ENCODE data around the gene CEND1.
A peak's percentile ranks its signal among the peaks of the same experiment; 100 is the strongest.

CEND1 gene

DNA sequence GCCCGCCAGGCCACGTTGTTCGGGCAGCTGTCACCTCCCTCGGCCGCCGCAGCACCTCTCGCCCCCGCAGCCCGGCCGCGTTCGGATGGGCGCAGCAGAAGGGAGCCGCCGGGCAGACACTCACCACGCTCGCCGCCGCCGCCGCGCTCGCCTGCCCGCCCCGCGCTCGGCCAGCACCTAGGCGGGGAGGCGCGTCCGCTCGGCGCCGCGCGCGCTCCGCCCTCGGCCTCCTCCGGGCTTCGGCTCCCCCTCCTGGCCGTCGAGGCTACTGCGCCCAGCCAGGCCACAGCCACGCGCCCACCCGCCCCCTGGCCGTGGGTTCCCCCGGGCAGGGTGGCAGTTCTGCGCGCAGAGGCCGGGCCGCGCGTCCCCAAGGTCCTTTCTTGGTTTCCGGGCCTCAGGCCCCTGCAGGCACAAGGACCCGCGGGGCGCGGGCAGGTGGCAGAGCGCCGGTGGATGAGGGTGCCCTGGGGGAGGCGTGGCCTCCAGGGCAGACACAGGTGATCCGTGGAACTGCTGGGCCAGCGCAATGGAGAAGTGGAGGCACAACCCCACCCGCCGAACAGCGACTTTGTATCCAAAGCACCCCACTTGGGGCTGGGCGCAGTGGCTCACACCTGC, 8.3 kb upstream of the CEND1 start, which contains the start of gene SLC25A22:
Gene SLC25A22, minus strand, starts transcription at position 189 of the 621 bp plus-strand sequence. CDS start 3,275 bp downstream, outside the sequence.
- FAIRE-seq (peak; percentile 70), DNase-seq (ENCODE audit: extremely low spot score, insufficient read length, low read depth) (peak; percentile 78)

- FAIRE-seq (peak; percentile 90), DNase-seq (ENCODE audit: extremely low spot score, insufficient read length, low read depth) (peak; percentile 65)
Measured at GRCh38 chr11:797296-798092, 7.6 kb upstream of the CEND1 start.

DNA sequence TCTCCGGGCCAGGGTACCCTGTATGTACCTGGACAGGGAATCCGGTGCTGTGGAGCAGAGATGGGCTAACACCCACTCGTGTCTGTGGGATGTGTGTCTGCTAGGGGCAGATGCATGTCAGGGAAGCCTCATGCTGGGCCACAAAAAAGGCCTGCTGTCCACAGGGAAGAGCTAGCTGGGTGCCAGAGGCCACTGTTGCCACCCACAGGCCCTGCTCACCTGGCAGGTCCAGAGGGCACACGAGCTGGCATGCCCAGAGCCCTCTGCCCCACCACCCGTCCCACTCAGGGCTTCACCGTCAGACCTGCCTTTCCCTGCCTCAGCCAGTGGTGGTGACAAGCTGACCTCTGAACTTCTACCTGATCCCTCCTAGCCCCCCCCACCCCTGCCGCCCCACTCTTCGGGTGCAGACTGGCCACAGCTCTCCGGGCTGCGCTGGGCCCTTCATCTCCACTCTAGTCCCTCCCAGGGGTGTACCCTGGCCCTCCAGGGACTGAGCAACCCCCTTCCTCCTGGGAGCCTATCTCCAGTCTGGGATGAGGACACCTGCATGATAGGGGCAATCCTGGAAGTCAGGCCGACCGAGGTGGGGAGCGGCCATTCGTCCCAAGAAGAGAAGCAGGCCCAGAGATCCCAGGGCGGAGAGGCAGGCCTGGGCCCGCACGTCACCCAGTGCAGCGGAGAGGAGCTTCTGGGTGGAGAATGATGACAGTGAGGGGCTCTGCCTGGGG, 6.8 kb upstream of the CEND1 start:
- DNase-seq (ENCODE audit: extremely low spot score, insufficient read length, low read depth) (no peak), FAIRE-seq (no peak)

DNA sequence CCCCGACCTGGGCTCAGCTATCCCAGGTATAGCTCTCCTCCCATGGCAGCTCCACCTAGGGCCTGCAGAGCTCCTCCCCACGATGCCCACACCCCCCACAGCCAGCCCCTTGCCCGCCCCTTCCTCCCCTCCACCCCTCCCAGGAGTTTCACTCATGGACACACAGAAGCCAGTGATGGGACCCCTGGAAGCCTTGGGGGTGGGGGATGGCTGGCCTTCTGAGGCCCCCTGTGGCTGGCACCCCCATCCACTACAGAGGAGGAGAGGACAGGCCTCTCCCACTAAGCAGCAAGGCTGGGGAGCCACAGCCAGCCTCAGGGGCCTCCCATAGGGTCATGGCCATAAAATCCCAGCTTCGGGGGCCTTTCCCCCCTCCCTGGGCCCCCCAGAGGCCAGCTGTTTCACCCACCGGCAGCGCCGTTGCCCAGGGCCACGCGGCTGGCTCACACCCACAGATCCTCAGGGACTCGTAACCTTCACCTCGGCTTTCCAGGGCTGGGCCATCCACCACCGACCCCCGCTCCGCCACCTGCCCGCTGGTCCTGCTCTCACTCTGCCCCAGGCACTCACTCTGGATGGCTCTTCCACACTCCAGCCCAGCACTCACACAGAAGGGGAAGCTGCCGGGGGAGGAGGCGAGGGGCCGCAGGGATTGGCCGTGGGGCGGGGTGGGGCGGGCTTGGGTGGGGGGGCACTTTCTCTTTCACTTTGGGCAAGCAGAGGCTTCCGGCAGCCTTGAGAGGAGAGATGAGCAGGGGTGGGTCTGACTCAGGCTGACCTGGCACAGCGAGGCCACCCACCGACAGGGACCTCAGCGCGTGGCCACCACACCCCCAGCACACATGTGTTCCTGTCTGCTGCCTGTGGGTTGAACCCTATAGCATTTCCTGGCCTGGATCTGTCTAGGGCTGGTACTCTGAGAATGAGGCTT, 6.0 kb upstream of the CEND1 start:
- peak; percentile 85 for DNase-seq (ENCODE audit: extremely low spot score, insufficient read length, low read depth)
- FAIRE-seq = peak; percentile 61

DNA sequence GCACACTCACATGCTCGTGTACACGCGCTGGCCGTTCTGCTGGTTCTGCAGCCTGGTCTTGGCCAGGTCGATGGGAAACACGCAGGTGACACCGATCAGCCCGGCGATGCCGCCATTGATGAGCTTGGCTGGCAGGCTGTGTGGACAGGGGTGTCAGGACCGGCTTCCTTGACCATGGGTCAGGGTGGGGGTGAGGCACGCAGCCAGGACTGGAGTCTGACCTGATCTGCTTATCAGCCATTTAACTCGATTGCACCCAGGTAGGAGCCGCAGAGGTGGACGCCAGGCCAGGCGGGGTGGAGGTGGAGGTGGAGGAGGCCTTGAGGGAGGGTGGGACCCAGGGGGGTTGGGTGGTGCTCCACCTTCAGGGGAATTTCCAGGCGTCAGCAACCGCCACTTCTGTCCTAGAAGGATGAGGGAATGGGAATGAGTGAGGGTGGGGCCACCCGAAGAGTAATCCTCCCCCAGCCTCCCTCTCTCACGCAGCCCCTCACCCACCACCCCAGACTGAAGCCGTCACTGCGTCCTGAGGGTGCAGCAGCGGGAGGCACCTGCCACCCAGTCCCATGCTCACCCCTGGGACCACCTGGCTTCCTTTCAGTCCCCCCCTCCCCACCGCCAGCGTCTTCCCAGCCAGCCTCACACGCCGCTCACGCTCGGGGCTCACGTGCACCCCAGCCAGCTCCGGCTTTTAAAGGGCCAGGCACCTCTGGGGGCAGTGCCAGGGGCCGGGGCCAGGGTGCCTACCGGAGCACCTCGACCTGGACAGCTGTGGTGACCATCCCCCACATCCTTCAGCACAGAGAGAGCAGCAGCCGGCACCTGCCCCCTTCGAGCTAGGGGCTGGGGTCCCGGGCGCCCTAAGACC, 5.1 kb upstream of the CEND1 start:
- no peak for DNase-seq (ENCODE audit: extremely low spot score, insufficient read length, low read depth)
- no peak for FAIRE-seq

- DNase-seq (ENCODE audit: extremely low spot score, insufficient read length, low read depth) = no peak
- FAIRE-seq = no peak
Measured at GRCh38 chr11:794013-794765, 4.3 kb upstream of the CEND1 start.

GRCh38 chr11:793556-793955, 3.7 kb upstream of the CEND1 start:
- DNase-seq (ENCODE audit: extremely low spot score, insufficient read length, low read depth) (no peak), FAIRE-seq (no peak)

- DNase-seq (ENCODE audit: extremely low spot score, insufficient read length, low read depth) = no peak
- FAIRE-seq = no peak
Measured at GRCh38 chr11:792873-793272, 3.0 kb upstream of the CEND1 start.

GRCh38 chr11:792535-792821, 2.6 kb upstream of the CEND1 start:
- no peak for DNase-seq (ENCODE audit: extremely low spot score, insufficient read length, low read depth)
- FAIRE-seq = no peak

DNA sequence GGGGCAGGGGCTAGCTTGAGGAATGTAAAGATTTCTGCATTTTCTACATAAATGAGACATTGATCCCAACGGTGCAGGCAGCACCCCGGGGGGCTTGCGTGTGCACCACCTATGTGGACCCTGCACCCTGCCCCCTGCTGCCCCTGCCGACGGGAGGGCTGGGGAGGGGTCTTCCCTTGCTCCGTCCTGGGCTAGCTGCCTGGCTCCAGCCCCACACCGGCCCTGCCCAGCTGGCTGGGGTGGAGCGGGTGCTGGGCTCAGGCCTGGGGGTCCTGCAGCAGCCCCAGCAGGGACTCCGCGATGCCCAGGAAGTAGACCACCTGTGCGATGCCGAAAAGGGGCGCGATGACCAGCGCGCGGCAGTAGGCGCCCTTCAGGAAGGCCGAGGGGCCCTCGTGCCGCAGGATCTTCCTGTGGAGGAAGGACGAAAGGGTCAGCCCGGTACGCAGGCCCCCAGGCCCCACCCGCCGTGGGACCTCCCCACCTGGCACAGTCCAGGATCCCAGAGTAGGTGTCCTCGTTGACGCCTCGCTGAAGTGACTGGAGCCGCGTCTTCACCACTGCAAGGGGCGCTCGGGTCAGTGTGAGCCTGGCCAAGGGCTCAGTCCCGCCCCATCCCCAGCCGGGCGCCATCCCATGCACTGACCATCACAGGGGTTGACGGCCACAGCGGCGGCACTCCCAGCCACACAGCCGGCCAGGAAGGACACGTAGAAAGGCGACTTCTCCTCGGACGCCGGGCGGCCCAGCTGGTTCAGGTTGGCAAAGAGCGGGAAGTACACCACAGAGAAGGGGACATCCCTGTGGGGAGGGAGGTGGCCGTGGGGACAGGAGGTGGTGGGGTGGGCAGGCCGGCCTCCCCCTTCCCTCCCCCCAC, 2.0 kb upstream of the CEND1 start:
- FAIRE-seq (no peak), DNase-seq (ENCODE audit: extremely low spot score, insufficient read length, low read depth) (no peak)

DNA sequence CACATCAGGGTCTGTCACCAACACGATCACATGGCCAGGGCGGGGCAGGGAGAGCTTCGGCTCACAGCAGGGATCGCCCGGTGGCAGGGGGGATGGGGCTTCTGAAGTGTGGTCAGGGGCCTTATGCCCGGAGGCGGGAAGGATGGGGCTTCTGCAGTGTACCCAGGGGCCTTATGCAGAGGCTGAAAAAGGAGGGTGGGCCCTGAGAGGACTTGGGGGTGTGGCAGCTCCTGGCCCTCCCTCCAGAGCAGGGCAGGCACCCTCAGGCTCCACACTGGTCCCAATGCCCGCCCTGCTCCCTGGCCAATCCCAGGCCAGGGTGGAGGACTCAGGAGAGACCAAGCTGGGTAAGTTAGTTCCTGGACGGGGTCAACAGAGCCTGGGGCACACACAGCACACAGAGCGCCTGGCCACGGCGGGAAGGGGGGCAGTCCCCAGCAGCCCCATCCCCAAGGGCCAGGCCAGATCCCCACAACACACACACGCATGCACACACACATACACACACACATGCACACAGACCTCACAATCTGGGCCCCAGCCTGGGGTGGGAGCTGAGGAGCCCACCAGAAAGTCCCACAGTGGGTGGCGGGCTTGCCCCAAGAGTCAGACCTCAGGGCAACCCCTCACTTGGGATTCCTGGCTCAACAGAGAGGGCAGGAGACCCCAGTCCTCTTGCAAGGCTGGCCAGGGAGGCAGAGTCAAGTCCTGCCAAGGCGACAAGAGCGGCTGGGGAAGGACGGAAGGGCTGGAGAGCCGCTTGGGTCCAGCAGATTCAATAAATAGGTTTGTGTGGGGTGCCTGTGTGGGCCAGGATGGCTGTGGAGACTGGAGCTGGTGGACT, 1.1 kb upstream of the CEND1 start:
- no peak for FAIRE-seq
- no peak for DNase-seq (ENCODE audit: extremely low spot score, insufficient read length, low read depth)

DNA sequence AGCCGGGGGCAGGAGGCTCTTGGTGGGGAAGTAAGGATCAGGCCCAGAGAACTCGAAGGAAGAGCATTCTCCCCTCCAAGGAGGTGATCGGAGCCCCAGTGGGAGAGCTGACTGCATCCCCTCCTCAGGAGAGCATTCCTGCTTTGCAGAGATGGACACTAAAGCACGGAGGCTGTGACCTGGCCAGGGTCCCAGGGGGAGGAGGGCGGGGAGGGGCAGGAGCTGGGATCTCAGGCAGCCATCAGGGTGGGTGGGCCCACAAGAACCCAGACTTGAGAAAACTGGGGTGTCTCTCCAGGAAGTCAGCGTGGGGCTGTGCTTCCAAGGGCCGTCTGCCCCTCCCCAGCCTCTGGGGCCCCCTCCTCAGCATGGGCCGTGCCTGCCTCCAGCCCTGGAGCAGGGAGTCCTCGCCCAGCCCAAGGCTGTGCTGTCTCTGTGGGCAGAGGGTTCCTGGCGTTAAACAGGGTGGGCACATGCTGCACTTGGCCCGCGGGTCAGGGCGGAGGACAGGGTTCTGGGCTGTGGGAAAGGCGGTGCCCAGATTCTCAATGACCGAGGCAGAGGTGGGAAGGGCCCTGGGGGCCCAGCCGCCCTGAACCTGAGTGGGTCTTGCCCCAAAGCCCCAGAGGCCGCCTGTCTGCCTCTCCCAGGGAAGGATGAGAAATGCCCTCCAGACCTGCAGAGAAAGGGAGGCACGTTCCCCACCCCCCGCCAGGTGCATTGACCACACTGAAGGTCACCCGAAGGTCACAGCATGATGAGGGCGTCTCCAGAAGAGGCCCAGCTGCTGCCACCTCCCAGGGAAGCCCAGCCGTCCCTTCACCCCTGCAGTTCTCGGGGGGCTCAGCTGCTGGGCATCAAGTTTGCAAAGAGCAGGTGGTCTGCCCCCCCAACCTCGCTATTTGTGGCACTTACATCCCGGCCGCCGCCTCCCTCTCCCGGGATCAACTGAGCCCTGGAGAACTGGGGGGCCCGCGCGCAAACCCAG, 643 bp downstream of the CEND1 start:
- FAIRE-seq = peak; percentile 45
- no peak for DNase-seq (ENCODE audit: extremely low spot score, insufficient read length, low read depth)

GRCh38 chr11:788009-788640, 1.8 kb downstream of the CEND1 start:
- no peak for FAIRE-seq
- DNase-seq (ENCODE audit: extremely low spot score, insufficient read length, low read depth) = no peak

DNA sequence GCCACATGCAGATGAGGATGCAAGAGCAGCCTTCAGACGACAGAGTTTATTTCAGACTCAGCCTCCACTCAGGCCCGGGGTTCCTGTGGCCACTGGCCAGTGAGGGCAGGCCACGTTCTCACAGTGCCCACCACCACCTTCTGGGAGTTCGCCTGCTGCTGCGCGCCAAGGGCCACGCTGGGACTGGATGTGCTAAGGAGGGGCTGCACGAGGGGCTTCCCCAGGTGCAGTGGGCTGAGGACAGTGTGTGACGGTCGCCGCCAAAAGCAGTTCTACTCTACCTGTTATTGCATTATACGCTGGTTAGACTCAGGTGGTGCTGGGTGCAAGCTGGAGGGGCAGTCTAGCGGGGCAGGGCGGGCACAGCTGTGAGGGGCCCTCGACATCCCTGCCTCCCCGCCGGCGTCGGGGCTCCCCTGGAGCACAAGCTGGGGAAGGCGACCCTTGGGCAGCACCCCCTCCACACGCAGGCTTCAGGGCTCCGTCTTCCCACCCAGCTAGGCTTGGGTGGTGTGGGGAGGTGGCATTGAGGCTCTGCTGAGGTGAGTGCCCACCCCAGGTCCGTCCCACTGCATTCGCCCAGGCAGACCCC, 2.7 kb downstream of the CEND1 start:
- DNase-seq (ENCODE audit: extremely low spot score, insufficient read length, low read depth) (no peak), FAIRE-seq (no peak)
